Rectal smooth muscle tissue (tissue), 1 donor: Measurements from ENCODE around the gene CNTNAP4.

Source experiments
- H3K27ac ChIP-seq: one replicate; pipeline ENCODE4 v1.7.0; 2013; ENCODE audit warnings: low read depth, low read length, inconsistent platforms
- H3K27me3 ChIP-seq: one replicate; pipeline ENCODE4 v1.7.0; 2013; ENCODE audit warnings: low read length; ENCODE audit not compliant: control insufficient read depth, insufficient read depth
- H3K36me3 ChIP-seq: one replicate; pipeline ENCODE4 v1.7.0; 2013; ENCODE audit warnings: low read length; ENCODE audit not compliant: control insufficient read depth, insufficient read depth
- H3K4me1 ChIP-seq: one replicate; pipeline ENCODE4 v1.7.0; 2013; ENCODE audit warnings: low read length; ENCODE audit not compliant: control insufficient read depth, insufficient read depth
- H3K4me3 ChIP-seq: one replicate; pipeline ENCODE4 v1.7.0; 2013; ENCODE audit warnings: low read length
- H3K9ac ChIP-seq: one replicate; pipeline ENCODE4 v1.7.0; 2013; ENCODE audit warnings: low read length

Gene CNTNAP4

GRCh38 chr16:76378020-76378419, 100.8 kb downstream of the CNTNAP4 start:
- Histone ChIP-seq H3K27ac (no peak overlapping the region), H3K4me3 (no peak overlapping the region), H3K36me3 (no peaks in the 10 kb centered on the region), H3K9ac (no peak overlapping the region), H3K4me1 (no peaks in the 10 kb centered on the region), H3K27me3 (no peaks in the 10 kb centered on the region)

GRCh38 chr16:76381096-76381495, 103.9 kb downstream of the CNTNAP4 start:
- Histone ChIP-seq H3K9ac (no peak overlapping the region), H3K4me3 (no peak overlapping the region), H3K27ac (no peak overlapping the region), H3K36me3 (no peaks in the 10 kb centered on the region), H3K4me1 (no peaks in the 10 kb centered on the region), H3K27me3 (no peaks in the 10 kb centered on the region)

GRCh38 chr16:76385601-76386230, 108.5 kb downstream of the CNTNAP4 start:
- Histone ChIP-seq H3K4me3 (no peak overlapping the region), H3K9ac (no peak overlapping the region), H3K27me3 (no peaks in the 10 kb centered on the region), H3K36me3 (no peaks in the 10 kb centered on the region), H3K27ac (no peak overlapping the region), H3K4me1 (no peaks in the 10 kb centered on the region)

DNA sequence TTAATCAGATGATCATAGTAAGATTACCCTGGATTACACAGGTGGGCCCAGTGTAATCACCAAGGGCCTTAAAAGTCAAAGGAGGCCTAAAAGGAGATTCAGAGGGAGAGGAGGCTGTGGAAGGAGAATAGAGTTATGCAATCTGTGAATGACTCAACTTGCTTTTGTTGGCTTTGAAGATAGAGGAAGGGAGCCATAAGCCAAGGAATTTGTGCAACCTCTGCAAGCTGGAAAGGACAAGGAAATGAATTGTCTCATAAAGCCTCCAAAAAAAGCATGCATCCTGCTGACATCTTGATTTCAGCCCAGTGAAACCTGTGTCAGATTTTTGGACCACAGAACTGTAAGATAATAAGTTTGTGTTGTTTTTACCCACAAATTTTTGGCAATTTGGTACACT, 109.6 kb downstream of the CNTNAP4 start:
- no peak overlapping the region for H3K9ac ChIP-seq
- no peaks in the 10 kb centered on the region for H3K36me3 ChIP-seq
- H3K27ac ChIP-seq, result no peak overlapping the region
- no peaks in the 10 kb centered on the region for H3K4me1 ChIP-seq
- H3K4me3 ChIP-seq, result no peak overlapping the region
- no peaks in the 10 kb centered on the region for H3K27me3 ChIP-seq

GRCh38 chr16:76387994-76388393, 110.8 kb downstream of the CNTNAP4 start:
- no peak overlapping the region for H3K9ac ChIP-seq
- H3K4me3 ChIP-seq, result no peak overlapping the region
- no peaks in the 10 kb centered on the region for H3K4me1 ChIP-seq
- no peaks in the 10 kb centered on the region for H3K36me3 ChIP-seq
- H3K27me3 ChIP-seq, result no peaks in the 10 kb centered on the region
- H3K27ac ChIP-seq, result no peak overlapping the region

- H3K9ac ChIP-seq, result no peak overlapping the region
- no peak overlapping the region for H3K27ac ChIP-seq
- no peak overlapping the region for H3K4me3 ChIP-seq
- no peaks in the 10 kb centered on the region for H3K36me3 ChIP-seq
- no peaks in the 10 kb centered on the region for H3K4me1 ChIP-seq
- H3K27me3 ChIP-seq, result no peaks in the 10 kb centered on the region
These were observed 111.9 kb downstream of the CNTNAP4 start for GRCh38 chr16:76389126-76389525.

- no peak overlapping the region for H3K4me3 ChIP-seq
- H3K36me3 ChIP-seq, result no peaks in the 10 kb centered on the region
- H3K27me3 ChIP-seq, result no peaks in the 10 kb centered on the region
- no peaks in the 10 kb centered on the region for H3K4me1 ChIP-seq
- no peak overlapping the region for H3K27ac ChIP-seq
- no peak overlapping the region for H3K9ac ChIP-seq
These were observed 113.3 kb downstream of the CNTNAP4 start for GRCh38 chr16:76390476-76390875.

GRCh38 chr16:76396977-76397376, 119.8 kb downstream of the CNTNAP4 start:
- no peak overlapping the region for H3K9ac ChIP-seq
- no peak overlapping the region for H3K4me3 ChIP-seq
- no peaks in the 10 kb centered on the region for H3K36me3 ChIP-seq
- H3K27ac ChIP-seq, result no peak overlapping the region
- H3K27me3 ChIP-seq, result no peaks in the 10 kb centered on the region
- no peaks in the 10 kb centered on the region for H3K4me1 ChIP-seq

GRCh38 chr16:76409706-76410105, 132.5 kb downstream of the CNTNAP4 start:
- Histone ChIP-seq H3K27ac (no peak overlapping the region), H3K4me3 (no peak overlapping the region), H3K36me3 (no peaks in the 10 kb centered on the region), H3K9ac (no peak overlapping the region), H3K4me1 (no peaks in the 10 kb centered on the region), H3K27me3 (no peaks in the 10 kb centered on the region)

DNA sequence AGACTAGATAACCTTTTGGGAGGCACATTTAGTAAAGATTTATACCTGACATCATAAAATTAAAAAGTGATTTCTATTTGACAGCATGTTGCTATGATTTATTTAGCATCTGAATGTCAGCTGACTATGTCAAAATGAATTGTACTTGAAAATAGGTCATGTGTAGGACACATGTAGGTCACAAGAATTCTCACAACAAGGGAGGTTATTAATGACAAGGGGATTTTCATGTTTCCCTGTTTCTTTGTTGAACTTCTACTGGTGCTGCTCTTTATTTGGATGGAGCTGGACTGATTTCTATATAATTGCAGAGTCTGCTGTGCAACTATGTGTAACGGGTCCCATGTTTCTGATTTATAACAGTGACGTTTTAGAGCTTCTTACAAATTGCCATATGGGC, 144.4 kb downstream of the CNTNAP4 start:
- Histone ChIP-seq H3K27ac (no peak overlapping the region), H3K4me1 (no peaks in the 10 kb centered on the region), H3K4me3 (no peak overlapping the region), H3K27me3 (no peaks in the 10 kb centered on the region), H3K36me3 (no peaks in the 10 kb centered on the region), H3K9ac (no peak overlapping the region)

DNA sequence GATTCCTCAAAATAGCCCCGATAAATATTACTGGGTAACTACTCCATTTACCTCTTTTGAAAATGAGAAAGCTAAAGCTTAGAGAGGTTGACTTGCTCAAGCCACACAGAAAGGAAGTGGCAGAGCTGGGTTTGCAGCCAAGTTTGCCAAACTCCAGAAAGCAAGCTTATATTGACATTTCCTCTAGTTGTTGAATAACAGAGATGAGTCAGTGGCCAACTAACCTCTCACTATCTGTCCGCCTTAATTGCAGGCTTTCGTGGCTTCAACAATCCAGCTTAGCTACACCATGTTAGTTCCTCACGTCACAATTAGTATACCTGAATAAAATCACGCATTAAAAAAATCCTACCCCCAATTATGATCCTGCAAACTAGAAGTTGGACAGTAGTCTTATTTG, 151.7 kb downstream of the CNTNAP4 start:
- no peaks in the 10 kb centered on the region for H3K4me1 ChIP-seq
- H3K9ac ChIP-seq, result no peak overlapping the region
- no peak overlapping the region for H3K4me3 ChIP-seq
- no peak overlapping the region for H3K27ac ChIP-seq
- no peaks in the 10 kb centered on the region for H3K36me3 ChIP-seq
- H3K27me3 ChIP-seq, result no peaks in the 10 kb centered on the region

GRCh38 chr16:76441391-76441790, 164.2 kb downstream of the CNTNAP4 start:
- H3K4me1 ChIP-seq, result no peaks in the 10 kb centered on the region
- no peaks in the 10 kb centered on the region for H3K36me3 ChIP-seq
- H3K27ac ChIP-seq, result no peak overlapping the region
- no peaks in the 10 kb centered on the region for H3K27me3 ChIP-seq
- no peak overlapping the region for H3K4me3 ChIP-seq
- no peak overlapping the region for H3K9ac ChIP-seq

- H3K36me3 ChIP-seq, result no peaks in the 10 kb centered on the region
- H3K9ac ChIP-seq, result no peak overlapping the region
- H3K4me3 ChIP-seq, result no peak overlapping the region
- no peak overlapping the region for H3K27ac ChIP-seq
- H3K4me1 ChIP-seq, result no peaks in the 10 kb centered on the region
- no peaks in the 10 kb centered on the region for H3K27me3 ChIP-seq
These were observed 164.7 kb downstream of the CNTNAP4 start for GRCh38 chr16:76441876-76442275.
